NCI-H146 (cell line): ENCODE measurements around the gene ASAP2.

Experiments
- DNase-seq: peaks from one replicate; lab custom pipeline; 2025; lab: John Stamatoyannopoulos, UW

Gene ASAP2

DNA sequence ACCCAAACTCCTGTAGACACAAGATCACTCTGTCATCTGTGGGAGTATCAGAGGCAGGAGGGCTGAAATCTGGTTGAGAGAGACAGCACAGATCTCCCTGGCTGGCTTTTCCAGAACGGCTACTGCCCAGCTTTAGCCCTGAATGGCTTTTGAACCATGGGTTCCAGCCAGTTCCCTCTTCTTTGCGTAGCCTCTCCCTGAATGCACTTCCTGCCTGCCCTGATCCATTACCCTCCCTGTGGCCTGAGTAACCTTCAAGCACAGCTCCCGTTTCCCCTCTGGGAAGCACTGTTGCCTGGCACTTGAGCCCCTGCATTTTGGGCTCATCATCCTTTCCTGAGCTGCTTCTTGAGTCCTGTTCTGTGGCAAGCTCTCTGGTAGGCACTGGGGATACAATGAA lies 68.8 kb downstream of the ASAP2 start:
- no peak for DNase-seq

DNA sequence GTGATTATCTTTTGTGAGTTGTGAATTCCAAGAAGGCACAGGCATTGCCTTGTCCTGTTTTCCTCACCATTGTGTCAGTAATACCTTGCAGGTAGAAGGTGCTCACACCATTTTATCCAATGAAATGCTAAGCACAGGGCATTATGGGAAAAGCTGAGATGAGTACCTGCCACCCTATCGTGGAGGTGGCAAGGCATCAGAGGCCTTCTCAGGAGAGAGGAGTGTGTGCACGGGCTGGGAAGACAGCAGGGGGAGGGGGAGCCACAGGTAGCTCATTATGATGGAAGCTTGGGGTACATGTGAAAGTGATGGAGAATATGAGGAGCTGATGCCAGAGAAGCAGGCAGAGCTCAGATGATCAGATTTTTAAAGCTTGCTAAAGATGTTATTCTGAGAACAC lies 69.5 kb downstream of the ASAP2 start:
- no peak for DNase-seq

DNA sequence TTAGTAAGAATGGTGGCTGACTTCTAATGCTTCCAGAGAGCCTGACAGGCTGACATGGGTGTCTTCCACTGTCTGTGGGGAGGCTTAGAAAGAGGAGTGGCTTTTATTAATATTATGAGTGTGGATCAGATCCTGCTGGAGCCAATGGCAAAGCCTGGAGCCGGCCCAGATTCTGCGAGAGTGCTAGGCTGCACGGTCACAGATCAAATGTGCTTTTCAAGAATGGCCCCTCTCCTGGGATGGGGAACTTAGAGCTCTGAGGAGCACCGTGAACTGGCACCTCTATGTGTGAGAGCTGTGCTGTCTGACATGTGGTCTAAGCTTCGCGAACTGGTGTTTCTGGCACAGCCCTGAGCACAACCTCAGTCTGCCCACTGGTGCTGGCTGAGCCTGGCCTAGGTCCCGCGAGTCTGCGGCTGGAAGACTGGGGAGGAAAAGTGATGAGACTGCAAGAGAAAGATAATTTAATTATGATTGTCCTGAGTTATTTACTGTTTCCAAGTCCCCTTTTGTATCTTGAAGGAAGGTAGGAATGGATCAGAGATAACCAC lies 70.4 kb downstream of the ASAP2 start:
- DNase-seq: no peak

DNA sequence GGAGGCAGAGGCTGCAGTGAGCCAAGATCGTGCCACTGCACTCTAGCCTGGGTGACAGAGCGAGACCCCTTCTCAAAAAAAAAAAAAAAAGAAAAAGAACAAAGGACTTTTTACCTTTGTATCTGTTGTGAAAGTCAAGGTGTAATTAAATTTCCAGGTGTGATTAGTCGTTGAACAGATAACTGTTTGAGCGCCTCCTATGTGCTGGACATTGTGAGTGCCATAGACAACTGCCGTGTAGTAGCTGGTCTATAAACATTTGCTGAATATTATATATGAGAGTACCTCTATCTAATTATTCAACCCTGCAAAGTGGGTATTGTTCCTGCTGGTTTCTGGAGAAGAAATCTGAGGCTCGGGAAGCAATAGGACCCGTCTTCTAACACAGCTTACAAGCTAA lies 71.8 kb downstream of the ASAP2 start:
- no peak for DNase-seq

DNA sequence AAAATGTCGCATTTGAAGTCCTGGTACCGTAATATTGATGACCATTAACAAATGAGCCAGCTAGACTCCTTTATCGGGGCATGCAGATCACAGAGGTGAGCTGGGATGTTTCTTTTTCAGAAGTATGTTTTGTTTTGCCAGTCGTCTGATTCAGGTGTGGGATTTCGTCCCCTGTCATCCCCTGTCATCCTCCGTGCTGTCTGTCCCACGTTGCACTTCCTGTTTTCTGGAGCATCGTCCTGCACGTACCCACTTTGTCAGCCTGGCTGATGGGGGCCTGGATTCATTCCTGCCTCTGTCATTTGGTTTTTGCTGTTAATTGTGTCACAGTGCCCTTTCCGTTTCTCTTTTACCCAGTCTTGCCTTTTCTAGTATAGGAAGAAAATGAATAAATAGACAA lies 72.8 kb downstream of the ASAP2 start:
- DNase-seq: no peak

DNA sequence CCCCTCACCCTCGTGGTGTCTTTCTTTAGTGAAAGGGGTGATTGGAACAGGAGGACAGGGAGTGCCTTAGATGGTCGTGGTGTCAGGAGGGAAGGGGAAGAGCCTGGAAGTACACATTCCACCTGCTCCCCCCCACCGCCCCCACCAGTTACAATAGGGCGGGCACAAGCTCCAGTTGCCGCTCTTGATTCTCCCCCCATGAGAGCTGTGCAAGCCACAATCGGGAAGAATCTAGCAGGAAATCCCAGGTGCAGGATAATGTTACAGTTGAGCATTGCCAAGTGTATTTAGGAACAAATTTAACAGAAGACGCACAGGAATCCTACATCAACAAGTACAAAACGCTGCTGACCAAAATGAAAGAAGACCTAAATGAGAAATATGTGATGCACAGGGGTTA lies 73.6 kb downstream of the ASAP2 start:
- DNase-seq: no peak

DNA sequence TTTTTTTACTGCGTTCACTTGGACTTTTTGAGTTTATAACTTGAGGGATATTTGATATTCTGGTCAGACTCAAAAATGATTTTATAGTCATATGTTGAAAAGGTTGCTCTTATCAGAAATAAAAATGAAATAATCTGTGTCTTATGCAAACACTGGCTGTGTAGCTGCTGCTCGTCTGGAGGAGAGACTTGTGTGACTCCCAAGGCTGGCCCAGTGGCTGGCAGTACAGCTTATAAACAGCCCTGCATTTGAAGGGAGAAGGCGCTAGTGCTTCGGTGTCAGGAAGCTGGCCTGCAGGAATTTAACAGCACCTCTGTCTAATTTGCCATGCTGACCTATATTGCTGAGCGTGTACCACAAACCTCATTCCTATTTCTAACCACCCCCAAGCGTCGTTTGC lies 74.5 kb downstream of the ASAP2 start:
- DNase-seq: no peak

DNA sequence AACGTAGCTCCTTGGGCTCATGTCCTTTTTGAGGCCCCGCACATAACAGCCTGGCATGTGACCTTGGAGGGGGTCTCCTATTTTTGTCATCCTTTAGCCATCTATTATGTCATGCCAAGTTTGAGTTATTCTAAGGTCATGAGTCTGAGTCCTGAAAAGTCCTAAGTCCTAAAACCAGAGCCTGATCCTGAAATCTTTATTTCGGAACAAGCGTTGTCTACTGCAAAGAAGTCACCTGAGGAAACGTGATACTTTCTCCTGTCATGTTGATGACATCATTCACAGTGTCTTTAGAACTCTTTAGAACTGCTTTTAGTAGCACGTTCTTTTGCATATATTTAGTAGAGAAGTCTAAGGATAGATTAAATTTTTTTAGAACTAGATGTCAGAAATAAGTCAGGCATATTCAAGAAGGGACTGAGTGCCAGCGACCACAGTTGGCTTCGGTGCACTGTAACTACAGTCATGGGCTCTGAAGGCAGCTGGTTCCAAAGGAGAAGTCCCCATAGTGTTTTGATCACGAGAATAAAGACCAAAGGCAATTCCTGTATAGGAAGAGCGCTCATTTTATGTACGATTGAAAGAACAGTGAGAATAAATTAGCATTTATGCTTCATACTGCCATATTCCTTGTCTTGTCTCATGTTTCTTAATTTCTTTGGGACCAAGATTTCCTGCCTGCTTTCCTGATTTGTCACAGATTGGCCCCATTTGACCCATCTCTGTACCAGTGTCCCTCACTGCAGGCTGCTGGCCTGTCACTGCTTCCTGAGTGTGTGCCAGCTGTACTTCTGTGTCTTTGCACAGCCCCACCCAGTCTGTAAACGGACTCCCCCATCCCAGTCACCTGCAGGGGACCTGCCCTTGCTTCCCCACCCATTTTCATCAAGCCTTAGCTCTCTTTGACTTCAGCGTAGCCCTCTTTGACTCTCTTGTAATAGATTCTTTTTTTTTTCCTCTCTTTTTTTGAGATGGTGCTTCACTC lies 75.8 kb downstream of the ASAP2 start:
- DNase-seq: no peak

DNA sequence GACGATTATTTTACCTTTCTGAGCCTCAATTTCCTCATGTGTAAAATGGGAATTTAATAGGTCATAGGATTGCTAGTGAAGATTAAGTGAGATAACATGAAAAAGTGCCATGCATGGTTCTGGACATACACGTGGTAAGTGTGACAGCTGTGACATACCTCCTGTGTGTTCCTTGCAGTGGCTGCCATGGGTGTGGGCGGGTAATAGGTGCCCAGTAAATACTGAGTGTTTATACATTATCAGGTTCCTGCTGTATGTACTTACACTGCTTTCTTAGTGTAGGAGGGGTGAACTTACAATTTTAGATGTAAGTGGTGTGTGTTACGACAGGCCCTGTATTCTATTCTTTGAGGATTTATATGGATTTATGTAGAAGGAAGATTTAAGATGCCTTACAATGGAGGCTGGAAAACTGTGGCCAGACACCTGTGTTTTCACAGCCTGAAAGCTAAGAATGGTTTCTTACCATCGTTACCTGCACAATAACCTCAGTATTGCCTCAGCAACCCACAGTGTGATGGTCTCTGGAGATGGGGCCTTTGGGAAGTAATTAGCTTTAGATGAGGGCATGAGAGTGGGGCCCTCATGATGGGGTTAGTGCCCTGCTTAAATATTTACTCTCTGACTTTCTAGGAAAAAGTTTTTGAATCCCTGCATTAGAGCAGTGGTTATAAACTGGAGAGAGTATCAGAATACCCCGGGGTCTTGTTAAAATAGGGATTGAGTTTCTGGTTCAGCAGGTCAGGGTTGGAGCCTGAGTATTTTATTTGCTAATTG lies 78.1 kb downstream of the ASAP2 start:
- no peak for DNase-seq

DNA sequence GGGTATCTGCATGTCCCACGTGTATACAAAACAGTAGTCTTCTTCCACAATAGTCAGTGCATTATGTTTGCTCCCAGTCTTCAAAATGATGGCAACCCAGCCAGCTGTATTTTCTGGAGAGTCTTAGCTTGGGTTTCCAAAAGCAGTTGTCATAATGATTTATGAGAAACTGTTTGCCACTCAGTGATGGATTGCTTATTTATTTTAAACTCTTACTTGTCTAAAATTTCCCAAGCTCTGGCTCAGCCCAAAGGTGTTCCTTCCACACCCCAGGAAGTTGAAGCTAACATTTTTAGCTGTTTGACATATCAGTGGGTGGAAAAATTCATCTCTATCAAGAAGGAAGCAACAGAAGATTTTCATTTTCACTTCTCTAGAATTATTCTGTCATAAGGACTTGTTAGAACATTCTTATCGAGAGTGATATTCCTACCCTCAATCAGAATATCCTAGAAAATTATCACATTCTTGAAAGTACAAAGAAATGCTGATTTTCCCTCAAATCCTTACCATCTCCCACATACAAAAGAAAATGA lies 78.8 kb downstream of the ASAP2 start:
- DNase-seq: no peak

DNA sequence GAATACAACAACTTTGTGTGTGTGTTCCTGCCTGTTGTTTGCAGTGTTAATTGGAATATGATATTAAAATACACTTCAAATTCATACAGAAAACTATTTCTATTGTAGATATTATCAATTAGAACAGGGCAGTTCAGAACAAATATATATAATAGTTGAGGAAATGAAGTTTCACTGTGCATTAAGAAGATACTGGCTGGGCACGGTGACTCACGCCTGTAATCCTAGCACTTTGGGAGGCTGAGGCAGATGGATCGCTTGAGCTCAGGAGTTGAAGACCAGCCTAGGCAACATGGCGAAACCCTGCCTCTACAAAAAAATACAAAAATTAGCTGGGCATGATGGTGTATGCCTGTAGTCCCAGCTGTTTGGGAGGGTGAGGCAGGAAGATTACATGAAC lies 79.3 kb downstream of the ASAP2 start:
- no peak for DNase-seq

DNA sequence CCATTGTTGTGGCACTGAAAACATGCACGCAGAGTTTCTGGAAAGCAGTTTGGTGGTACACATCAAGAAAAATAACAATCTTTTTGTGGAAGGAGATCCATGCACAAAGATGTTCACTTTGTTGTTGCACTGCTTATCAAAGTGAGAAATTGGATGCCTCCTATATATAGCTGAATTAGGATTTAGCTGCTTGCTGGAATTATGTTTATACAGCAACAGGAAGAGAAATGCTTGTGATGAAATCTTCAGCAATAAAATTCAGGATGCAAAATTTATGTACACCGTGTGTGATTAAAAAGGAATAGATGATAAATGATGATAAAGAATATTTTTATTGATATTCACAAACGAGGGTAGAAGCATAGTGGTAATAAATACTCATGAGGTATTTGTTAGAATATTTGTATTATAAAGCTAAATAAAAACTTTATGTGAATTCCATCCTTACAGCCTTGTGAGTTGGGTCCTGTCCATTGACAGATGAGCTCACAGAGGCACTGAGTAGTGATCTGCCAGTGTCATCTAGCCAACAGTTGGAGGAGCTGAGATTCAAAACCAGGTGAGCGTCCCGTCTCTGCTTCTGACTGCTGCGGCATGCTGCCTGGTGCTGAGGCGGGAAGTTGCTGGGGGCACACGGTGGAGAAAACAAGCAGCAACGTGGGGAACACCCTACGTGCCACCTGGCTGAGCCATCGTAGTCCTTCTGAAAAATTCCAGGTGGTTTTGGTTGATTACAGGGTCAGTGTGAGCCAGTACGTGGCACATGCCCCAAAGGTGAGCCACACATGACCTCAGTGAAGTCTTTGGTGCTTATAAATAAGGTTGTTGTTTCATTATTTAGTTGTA lies 80.2 kb downstream of the ASAP2 start:
- DNase-seq: no peak

DNA sequence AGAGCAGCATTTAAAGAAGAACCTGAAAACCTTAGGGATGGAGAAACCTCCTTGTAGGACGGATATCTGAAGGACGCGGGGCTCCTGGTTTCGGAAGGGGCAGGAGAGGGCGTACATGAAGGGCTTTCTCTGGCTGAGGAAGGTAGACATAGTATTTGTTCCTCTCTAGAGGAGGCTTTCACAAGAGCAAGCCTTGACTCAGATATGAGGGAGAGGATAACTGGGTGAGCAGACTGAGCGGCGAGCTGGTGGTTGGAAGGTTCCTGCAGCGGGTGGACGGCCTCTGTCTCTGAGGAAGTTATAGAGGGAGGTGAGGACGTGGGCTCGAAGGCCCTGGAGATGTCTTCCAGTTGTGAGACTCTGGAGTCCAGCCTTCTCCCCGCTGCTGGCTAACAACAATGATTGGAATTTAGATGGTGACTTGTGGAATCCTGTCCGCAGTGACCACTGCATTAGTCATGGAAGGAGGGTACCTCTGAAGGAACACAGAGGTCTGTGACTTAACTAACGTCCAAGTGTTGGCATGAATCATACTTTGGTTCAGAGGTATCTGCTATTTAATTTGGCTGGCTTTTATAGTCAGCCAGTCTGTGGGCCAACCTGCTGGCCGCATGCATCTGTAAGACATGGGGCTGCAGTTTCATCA lies 80.9 kb downstream of the ASAP2 start:
- no peak for DNase-seq

DNA sequence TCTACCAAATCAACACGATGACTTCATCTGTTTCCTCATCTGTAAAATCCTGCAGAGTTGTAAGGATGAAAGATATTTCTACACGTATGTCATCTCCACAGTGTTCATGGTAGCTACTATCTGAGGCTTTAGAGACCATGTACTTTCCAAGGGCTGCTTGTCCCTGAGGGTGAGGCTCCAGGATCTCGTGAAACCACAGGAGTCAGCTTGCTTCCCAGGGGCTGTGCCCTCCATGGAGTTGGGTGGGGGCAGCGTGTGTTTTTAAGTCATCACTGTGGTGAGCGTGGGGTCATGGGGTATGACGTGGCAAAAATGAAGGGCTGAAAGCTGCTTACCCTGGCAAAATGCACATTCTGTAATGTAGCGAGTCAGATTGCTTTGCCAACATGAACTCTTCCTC lies 81.6 kb downstream of the ASAP2 start:
- no peak for DNase-seq

DNA sequence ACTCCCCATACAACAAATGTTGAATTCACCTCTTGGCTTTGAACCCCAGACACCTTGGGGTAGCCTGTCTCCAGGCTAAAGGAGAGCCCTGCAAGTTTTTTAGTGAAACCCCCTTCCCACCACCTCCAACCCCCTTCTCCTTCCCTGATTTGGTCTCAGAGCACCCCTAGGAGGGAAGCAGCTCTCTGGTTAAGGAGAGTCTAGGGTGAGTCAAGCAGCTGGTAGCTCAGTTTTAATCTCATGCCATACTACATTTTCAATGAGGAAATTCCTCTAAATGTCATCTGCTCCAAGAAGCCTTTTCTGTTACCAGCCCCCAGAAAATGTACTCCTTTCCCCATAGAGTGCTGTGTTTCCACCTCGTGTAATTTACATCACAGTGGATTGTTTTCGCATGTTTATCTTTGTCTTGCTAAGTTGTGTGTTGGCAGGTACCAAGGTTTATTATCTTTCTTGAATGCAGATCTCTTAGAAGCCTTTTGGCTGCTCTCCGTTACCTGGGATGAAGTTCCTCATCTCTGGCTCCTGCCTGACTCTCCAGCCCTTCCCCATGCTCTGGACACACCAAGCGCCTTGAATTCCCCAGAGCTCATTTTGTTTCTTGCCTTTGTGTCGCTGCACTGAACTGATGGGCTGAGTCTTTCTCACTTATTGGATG lies 82.2 kb downstream of the ASAP2 start:
- no peak for DNase-seq

DNA sequence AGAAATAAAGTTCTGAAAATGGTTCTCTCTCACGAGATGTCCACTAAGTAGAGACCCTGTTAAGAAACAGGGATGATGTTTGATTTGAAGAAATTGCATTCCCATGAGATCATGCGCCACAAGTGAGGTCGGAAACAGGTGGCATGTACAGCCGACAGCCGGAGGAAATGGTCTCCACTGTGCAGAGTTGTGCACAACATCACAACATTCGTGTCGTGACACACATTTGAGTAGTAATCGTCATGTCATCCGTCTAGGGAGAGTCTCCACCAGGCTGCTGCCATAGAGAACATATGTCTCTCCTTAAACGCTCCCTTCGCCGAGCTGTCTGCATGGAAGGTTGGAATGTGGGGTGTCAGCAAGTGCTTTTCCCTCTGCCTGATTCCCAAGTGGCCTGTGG lies 84.7 kb downstream of the ASAP2 start:
- DNase-seq: no peak

DNA sequence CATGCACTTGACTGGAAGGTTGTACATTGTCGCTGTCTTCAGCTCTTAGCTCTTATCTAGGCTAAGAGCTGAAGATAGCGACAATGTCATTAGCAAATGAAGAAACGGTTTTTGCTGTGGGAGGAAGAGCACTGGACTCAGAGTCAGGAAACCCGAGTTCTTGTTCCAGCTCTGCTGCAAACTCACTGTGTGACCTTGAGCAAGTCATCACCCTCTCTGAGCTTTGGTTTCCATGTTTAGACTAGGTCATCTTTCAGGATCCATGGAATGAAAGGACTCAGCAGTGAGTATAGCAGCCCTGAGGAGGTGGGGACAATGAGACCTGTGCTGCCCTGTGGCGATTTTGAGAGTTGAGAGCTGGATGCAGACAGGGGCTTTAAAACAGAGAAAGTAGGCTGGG lies 85.3 kb downstream of the ASAP2 start:
- no peak for DNase-seq

DNA sequence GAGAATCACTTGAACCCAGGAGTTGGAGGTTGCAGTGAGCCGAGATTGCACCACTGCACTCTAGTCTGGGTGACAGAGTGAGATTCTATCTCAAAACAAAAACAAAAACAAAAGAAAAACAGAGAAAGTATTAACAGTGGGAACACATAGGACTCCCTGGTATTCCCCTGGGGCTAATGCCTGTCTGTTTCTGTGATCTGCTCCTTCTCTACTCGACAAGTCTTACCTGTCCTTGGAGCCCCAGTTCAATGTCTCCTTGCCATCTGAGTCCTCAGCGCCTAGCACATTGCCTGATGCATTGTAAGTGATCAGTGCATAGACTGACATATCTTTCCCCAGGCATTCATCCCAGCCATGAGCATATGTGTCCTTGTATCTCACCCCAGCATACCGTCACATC lies 85.8 kb downstream of the ASAP2 start:
- DNase-seq: no peak

DNA sequence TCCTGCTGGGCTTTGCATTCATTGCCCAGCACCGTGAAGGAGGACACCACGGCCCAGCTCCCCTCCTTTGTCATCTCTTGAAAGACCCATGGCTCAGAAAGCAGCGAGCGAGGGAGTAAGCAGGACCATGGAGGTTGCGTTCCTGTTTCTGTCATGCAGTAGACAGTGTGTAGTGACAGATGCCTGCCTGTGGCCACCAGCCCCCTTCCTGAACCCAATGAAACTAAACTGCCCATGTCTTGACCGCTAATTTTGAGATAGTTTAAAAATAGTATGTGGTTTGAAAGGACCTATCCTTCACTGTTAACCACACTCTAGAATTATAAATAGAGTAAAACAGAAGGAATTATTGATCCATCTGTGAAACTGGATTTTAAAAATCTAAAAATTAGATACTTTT lies 88.2 kb downstream of the ASAP2 start:
- DNase-seq: no peak

DNA sequence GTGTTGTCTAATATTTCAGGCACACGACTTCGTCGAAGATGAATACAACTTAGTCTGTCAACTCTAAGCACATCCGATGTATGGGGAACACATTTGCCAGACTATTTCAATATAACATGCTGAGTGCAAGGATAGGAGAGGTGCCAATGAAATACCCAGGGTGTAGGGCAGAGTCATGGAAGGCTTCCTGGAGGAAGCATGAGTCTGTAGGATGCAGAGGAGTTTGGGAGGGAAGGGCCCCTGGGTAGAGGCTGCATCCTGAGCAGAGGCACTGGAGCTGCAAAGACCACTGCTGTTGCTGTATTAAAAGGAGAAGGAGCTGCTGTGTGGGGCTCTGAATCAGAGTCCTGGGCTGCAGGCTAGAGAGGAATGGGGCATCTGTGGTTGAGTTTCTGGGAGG lies 89.9 kb downstream of the ASAP2 start:
- no peak for DNase-seq

DNA sequence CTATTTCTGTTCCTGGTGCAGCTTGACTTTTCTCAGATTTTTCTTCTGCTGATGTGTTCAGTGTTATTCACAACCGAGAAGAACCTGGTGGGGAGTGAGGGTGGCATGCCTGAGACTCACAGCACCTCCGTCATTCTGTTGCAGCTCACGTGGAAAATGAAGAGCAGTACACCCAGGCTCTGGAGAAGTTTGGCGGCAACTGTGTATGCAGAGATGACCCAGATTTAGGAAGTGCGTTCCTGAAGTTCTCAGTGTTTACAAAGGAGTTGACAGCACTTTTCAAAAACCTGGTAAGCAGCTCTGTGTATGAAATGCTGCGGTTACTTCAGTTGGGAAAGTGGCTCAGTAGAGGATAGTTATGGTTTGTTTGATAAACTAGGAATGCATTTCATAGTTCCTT lies 90.5 kb downstream of the ASAP2 start:
- DNase-seq: no peak
